Pancreas (tissue), 10 donors: ENCODE data around the gene SELENOM. TPM values are rescaled to one million over a fixed set of nuclear protein-coding genes. Genes with fewer than 3 reads are reported as not detected.

Experiments
- ATAC-seq, 4 donors: fragments of 200-7000 bp; cut with Tn5 transposase; one replicate each; pipeline versions ENCODE4 v1.8.0 to v1.9.1; 2020; ENCODE audit warnings: mild to moderate bottlenecking in 4 of 4, moderate library complexity in 4 of 4
- DNase-seq, 6 donors: peaks; one replicate each; pipeline ENCODE4 v3.0.0-alpha.2; 2020
- FAIRE-seq: peaks from 2 replicates; lab custom pipeline; 2012; peaks lifted over from hg19 to GRCh38; lab: Jason Lieb, UNC
- H3K27ac ChIP-seq, 4 donors: fragments of 200-600 bp; sonication (generic); 1 replicate in 3 of 4; 2 replicates in 1 of 4; pipeline versions ENCODE4 v1.5.0 to v1.8.0; 2020
- H3K27me3 ChIP-seq, 4 donors: fragments of 200-600 bp; one replicate each; pipeline ENCODE4 v1.8.0; 2021
- H3K36me3 ChIP-seq, 3 donors: fragments of 200-600 bp; sonication (generic) in 1 of 3; one replicate each; pipeline versions ENCODE4 v1.5.0 to v1.8.0; 2020 to 2021
- H3K4me1 ChIP-seq, 3 donors: fragments of 200-600 bp; one replicate each; pipeline ENCODE4 v1.8.0; 2021
- H3K4me3 ChIP-seq, 4 donors: fragments of 200-600 bp; sonication (generic) in 2 of 4; one replicate each; pipeline versions ENCODE4 v1.5.0 to v1.8.0; 2020 to 2021
- H3K9me3 ChIP-seq, 4 donors: fragments of 200-600 bp; one replicate each; pipeline ENCODE4 v1.8.0; 2021
- WGBS, 2 donors: extraction: QIAGEN DNeasy Blood & Tissue Kit; methylation state at CpG; one replicate each; pipeline ENCODE4 v1.1.7; 2013; 5-methylcytosine and 5-hydroxymethylcytosine counted together
- intact Hi-C, 3 donors: fragments of 100-400 bp; cut with DNase I; formaldehyde crosslinking; loops; one replicate each; pipeline versions ENCODE4 v1.11.1 to v1.14.2; 2022
- polyA plus RNA-seq, 2 donors: library from polyadenylated mRNA; stranded (reverse); fragments of 200-250 nt; gene quantifications; one replicate each; pipeline ENCODE4 v1.2.3, GENCODE V29; 2013
- total RNA-seq, 6 donors: library from RNA; stranded (reverse); fragmentation: NEBNext Ultra II Directional in 4 of 6; extraction: Animal tissue kit (Norgen Biotek cat#: 25700) in 4 of 6; gene quantifications; one replicate each; pipeline versions ENCODE4 v1.2.1 to v1.2.4, GENCODE V29; 2021 to 2023
- TF ChIP-seq, protein P1 (sequence below), 4 donors: fragments of 200-600 bp; sonication (generic) in 3 of 4; IDR thresholded peaks; one replicate each; pipeline versions ENCODE4 v1.5.0 to v1.8.0; 2021; ENCODE audit warnings: antibody characterized with exemption in 4 of 4
- donor health status: healthy with polysubstance abuse.
- donor health status: DM: no; HTN: no; CAD: no; lungs with moderate emphysema.
- donor health status: DM: no; HTN: no; CAD: no.
- donor health status: control.
- donor health status: control.
- donor health status: Bipolar disorder and iron deficiency.
- donor health status: DM: yes; HTN: yes; CAD: no.
- donor health status: DM: no; HTN: no; CAD: no.
- donor health status: DM: no; HTN: no; CAD: no.
- donor health status: DM: yes; HTN: yes; CAD: no.

Gene SELENOM
- total and polyA plus RNA-seq, 8 donors: 46.1 to 118 (median 59.3) TPM

DNA sequence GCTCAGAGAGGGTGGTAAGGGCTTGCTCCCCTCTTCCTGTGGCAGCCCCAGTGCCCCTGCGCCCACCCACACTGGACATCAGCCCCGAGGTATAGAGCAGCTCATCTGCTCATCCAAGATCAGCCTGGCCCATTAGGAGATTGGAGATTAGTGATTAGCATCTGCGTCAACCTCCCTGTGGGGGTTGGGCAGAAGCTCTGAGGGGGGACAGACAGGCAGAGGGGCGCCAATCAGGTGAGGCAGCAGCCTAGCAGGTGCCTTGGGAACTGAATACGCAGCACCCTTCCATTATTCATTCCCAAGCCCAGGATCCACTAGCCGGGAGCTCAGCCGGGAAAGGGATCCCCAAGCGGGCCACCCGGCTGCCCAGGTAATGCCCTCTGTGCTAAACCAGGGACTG is 15.2 kb downstream of the SELENOM start:
- H3K9me3 ChIP-seq: no peaks in the 10 kb centered on the region
- 92 to 94% methylated on average over 9 of the region's 9 CpGs for WGBS, 2 donors
- no peak overlapping the region for H3K27ac ChIP-seq
- DNase-seq (peak in 1 of 6 donors; percentile 13), FAIRE-seq (no peak), ATAC-seq (no peak)
- TF ChIP-seq, protein P1, sequence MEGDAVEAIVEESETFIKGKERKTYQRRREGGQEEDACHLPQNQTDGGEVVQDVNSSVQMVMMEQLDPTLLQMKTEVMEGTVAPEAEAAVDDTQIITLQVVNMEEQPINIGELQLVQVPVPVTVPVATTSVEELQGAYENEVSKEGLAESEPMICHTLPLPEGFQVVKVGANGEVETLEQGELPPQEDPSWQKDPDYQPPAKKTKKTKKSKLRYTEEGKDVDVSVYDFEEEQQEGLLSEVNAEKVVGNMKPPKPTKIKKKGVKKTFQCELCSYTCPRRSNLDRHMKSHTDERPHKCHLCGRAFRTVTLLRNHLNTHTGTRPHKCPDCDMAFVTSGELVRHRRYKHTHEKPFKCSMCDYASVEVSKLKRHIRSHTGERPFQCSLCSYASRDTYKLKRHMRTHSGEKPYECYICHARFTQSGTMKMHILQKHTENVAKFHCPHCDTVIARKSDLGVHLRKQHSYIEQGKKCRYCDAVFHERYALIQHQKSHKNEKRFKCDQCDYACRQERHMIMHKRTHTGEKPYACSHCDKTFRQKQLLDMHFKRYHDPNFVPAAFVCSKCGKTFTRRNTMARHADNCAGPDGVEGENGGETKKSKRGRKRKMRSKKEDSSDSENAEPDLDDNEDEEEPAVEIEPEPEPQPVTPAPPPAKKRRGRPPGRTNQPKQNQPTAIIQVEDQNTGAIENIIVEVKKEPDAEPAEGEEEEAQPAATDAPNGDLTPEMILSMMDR (IDR thresholded peaks at IDR 0.05): no peak
- H3K27me3 ChIP-seq: no peaks in the 10 kb centered on the region
- peaks cover 4 to 81% (median 32%) of the 10 kb centered on the region in 3 donors for H3K36me3 ChIP-seq
- intact Hi-C loops: no loop called here
- no peak overlapping the region for H3K4me3 ChIP-seq
- no peaks in the 10 kb centered on the region for H3K4me1 ChIP-seq

DNA sequence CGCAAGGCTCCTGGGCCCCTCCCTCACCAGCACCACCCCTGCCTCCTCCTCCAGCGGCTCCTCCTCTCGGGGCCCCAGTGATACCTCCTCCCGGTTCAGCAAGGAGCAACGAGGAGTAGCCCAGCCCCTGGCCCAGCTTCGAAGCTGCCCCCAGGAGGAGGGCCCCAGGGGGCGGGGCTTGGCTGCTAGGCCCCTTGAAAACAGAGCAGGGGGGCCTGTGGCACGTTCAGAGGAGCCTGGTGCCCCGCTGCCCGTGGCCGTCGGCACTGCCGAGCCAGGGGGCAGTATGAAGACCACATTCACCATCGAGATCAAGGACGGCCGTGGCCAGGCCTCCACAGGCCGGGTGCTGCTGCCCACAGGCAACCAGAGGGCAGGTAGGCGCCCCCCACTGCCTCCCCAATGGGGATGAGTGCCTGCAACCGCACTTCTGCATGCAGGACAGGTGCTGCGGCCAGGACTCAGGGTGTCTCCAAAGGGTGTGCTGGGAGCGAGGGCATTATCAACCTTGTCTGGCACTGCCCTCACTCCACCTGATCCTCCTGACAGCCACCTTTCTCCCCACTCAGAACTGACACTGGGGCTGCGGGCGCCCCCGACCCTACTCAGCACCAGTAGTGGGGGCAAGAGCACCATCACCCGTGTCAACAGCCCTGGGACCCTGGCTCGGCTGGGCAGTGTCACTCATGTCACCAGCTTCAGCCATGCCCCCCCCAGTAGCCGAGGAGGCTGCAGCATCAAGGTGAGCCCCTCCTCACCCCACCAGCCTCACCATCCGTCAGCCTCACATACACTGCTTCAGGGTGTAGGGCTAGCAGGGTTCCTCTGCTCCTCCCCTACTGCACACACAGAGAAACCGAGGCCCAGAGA is 16.0 kb downstream of the SELENOM start:
- H3K4me3 ChIP-seq: no peak overlapping the region
- TF ChIP-seq, protein P1 (IDR thresholded peaks at IDR 0.05): no peak
- no peaks in the 10 kb centered on the region for H3K4me1 ChIP-seq
- 85 to 88% methylated on average over 29 of the region's 29 CpGs for WGBS, 2 donors
- H3K9me3 ChIP-seq: no peaks in the 10 kb centered on the region
- no peaks in the 10 kb centered on the region for H3K27me3 ChIP-seq
- intact Hi-C loops: no loop called here
- peak in 4 of 6 donors; percentile 16 to 75 (median 28) for DNase-seq
- H3K36me3 ChIP-seq: peaks cover 4 to 73% (median 25%) of the 10 kb centered on the region in 3 donors
- no peak for FAIRE-seq
- no peak for ATAC-seq
- H3K27ac ChIP-seq: no peak overlapping the region

DNA sequence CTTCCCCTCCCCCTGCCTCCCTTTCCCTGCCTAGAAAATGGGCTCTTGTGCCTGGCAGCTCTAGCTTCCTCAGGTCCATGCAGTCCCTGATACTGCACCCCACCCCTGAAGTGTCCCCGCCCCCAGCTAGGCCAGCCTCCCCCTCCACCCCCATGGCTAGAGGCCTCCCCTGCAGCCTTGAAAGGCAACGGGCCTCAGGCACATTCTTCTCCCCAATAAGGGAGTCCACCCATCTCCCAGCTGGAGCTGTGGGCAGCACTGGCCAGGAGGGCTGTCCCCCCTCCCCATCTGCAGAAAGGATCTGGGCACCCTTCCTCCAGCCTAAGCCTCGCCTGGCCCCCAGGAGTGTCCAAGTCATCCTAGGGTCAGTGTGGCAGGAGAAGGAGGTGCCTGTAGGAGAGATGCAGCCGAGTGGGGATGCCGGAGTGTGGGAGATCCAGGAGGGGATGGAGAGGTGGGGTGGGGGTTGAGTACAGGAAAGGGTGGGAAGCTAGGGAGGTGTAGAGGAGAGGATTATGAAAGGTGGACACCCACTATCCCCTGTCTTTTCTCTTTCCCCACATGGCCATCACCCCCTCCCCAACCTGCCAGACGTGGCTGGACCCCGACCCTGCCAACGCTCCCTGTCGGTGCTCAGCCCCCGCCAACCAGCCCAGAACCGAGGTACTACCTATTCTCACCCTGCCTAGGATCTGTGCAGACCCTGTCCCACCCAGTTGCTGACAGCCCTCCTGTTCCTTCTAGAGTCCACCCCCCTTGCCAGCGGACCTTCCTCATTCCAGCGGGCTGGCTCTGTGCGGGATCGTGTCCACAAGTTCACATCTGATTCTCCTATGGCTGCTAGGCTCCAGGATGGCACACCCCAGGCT is 16.9 kb downstream of the SELENOM start:
- FAIRE-seq (no peak), DNase-seq (peak in 1 of 6 donors; percentile 49), ATAC-seq (no peak)
- H3K36me3 ChIP-seq: peaks cover 4 to 66% (median 21%) of the 10 kb centered on the region in 3 donors
- no peak overlapping the region for H3K27ac ChIP-seq
- intact Hi-C loops: no loop called here
- H3K4me1 ChIP-seq: peaks cover 0 to 3% (median 0%) of the 10 kb centered on the region in 3 donors
- no peaks in the 10 kb centered on the region for H3K9me3 ChIP-seq
- TF ChIP-seq, protein P1 (IDR thresholded peaks at IDR 0.05): no peak
- no peaks in the 10 kb centered on the region for H3K27me3 ChIP-seq
- 86 to 90% methylated on average over 13 to 15 of the region's 15 CpGs for WGBS, 2 donors
- H3K4me3 ChIP-seq: no peak overlapping the region

GRCh38 chr22:31089160-31090100 is 17.9 kb downstream of the SELENOM start:
- intact Hi-C loops: loop anchor here in 2 of 3 donors (5.0 kb wide), 2 partner anchors 137 to 142 kb away; no protein-coding TSS in a partner anchor
- Histone ChIP-seq H3K27ac (no peak overlapping the region), H3K9me3 (no peaks in the 10 kb centered on the region), H3K4me1 (peaks cover 0 to 4% (median 1%) of the 10 kb centered on the region in 3 donors), H3K4me3 (no peak overlapping the region), H3K27me3 (no peaks in the 10 kb centered on the region), H3K36me3 (peaks cover 4 to 55% (median 21%) of the 10 kb centered on the region in 3 donors)
- peak in 2 of 4 donors; percentile 9 to 16 for ATAC-seq
- peak in 4 of 6 donors; percentile 19 to 68 (median 42) for DNase-seq
- TF ChIP-seq, protein P1 (IDR thresholded peaks at IDR 0.05): peak; percentile 17 to 48 (median 36)
- no peak for FAIRE-seq
- 81 to 83% methylated on average over 9 of the region's 9 CpGs for WGBS, 2 donors
